T-helper 2 cell treated with Interferon-gamma antibody and Interleukin-4, amounts not matched to agents 100 ng/mL and 5 ng/mL, for 36 hours (primary cell): Measurements from ENCODE around the gene MDFIC. TPM values are rescaled to one million over a fixed set of nuclear protein-coding genes. Genes with fewer than 3 reads are reported as not detected.

Experiments used
- intact Hi-C: fragments of 100-400 bp; cut with micrococcal nuclease; formaldehyde crosslinking; loops from one replicate; pipeline ENCODE4 v1.15.1; 2023
- total RNA-seq: library from RNA; stranded (reverse); gene quantifications from 2 replicates; pipeline ENCODE4 v1.2.3, GENCODE V29; 2022

Gene MDFIC
- total RNA-seq, 1 donor from 2014 or later = 90.1 TPM

DNA sequence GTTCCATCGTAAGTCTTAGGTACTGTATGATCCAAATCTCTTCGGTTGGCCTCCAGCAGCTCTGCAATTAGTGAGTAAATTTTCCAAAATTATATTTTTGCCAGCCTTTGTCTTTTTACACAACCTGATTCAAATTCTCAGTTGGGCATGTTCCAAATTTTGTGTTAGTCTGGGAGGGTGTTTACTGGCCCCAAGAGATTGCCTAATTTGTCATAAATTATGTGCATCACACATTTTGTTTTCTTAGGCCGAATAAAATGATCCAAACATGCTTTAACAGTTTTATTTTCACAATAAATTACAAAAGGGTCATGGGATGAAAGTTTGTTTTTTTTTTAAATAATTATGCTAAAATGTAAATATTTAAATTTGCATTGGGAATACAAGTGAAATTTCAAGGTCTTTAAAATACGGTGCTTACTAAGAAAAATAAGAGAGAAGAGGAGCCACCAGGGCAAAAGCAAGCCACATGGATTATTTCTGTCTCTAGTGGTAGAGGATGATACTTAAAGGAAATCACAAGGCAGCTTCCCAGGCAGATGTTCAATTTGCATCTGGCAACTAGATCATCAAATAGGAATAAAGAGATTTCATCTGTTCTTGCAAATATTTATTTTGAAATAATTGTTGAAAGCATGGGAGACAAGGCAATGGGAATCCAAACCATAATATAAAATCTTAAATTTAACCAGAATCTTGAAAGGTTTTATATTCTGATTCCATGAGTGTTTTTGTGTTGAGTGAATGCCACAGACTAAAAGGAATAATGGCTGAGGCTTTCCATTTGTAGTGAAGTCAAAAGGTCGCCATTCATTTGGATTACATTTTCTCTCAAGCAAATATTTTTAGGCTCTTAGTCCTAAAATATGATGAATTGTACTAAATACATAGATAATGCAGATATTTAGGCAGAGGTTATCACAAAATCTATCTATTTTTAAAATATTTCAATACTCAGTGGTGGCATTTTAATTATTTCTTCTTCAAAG, 111.1 kb downstream of the MDFIC start:
- intact Hi-C loops = no loop called here

DNA sequence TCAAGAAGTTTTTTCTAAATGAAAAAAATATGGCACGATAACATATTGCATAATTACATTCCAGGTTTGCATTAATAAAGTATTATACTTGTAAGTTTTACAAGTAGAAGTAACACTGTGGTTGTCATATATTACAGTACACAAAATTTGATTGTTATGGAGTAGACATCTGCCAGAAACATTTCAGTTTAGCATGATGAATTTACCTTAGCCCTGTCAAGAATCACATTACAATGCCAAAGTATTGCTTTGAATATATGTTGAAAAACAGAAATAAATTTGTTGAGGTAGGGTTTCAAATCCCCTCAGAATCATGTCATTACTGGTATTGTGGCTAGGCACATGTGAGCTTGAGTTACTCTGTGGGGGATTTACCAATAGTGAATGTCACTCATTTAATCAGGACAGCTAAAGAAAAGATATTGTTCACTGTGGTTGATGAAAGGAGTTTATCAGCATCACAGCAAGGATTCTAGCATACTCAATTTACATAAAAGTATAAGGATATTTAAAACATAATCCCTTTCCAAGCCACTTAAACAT, 112.1 kb downstream of the MDFIC start:
- intact Hi-C loops = no loop called here

DNA sequence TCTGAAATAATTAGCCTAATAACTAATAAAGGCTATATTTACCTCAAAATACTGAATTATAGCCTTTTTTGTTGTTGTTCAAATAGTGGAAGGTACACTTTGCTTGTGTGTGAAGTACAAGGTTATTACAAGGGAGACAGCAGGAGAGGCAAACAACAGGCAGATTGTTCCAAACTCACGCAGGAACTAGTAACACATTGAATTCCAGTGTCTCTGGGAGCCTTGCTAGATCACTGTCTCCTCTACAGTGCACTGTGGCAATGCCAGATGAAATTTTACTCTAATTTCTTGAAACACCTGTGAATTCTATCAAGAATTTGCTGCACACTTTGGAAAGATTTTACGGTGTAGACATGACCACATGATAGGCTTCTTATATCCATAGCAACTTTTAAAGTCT, 112.6 kb downstream of the MDFIC start:
- intact Hi-C loops = no loop called here

DNA sequence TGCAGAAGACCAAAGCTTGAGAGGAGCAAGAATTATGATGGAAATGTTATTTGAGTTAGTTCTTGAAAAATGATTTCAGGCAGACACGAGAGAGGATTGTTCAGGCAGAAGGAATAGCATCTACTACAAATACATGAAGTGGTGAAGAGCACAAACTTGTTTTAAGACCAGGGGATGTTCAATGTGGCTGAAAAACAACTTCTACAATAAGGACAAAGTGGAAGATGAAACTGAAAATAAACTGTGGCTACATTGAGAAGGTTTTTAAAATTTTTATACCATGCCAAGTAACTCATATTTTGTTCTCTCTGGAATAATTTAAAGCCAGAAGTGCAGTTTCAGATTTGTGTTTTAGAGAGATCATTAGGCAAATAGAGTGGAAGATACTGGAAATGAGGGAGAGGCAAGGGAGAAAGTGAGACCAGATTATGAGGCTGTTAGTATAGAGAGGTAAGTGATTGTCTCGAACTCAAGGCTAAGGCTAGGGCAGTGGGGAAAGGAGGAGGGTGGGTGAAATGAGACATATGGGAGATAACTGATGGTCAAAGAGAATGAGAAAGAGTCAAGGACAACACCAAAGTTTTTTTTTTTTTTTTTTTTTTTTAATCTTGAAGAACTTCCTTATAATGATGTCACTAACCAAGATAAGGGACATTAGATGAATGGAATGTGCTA, 115.4 kb downstream of the MDFIC start:
- intact Hi-C loops = no loop called here

DNA sequence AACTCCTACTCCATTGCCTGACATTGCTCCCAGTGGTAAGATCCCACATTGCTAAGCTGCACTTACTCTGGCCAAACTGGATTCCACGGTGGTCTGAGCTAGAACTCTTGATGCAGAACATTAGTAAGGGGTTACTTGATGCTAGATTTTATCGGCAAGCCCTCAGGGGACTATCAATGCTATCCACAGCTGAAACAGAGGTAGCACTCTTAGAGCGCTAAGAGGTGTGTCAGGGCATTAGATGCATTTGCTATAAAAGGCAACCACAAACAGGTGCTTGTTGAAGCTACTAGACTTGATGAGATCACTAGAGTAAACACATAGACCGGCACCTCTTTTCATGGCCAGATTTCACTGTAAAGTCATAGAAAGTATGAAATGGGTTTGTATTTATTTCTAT, 116.3 kb downstream of the MDFIC start:
- intact Hi-C loops = no loop called here

DNA sequence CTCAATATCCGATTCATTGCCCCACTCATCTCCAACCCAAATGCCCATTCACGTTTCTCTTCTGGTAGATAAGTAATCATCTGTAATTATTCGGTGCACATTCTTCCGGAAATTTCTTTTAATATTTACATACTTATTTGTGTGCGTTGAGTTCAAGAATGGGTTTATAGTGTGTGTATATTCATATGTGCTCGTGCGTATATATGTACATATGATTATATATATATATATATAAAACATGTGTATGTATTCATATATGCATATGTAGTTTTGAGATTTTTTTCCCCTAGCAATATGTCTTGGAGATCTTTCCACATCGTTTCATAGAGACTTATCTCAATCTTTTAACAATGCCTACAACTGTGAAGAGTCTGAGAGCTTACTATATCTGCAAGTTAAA, 118.2 kb downstream of the MDFIC start:
- intact Hi-C loops = no loop called here

DNA sequence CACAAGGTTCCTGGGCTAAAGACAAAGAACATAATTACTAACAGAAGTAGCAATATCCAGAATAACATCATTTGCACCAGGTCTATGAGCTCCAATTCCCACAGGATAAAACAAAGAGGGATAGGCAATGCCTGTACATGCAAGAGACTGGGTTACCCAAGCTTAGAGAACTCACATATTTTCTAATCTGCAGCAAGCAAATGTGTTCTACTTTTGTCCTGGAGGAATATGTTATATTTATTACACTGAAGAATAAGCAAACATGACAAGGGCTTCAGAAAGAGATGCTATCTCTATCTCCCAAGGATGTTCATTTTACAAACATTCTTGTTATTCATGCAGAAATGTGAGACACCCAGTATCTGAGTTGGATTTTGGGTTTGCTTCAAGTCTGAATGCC, 118.6 kb downstream of the MDFIC start:
- intact Hi-C loops = no loop called here

DNA sequence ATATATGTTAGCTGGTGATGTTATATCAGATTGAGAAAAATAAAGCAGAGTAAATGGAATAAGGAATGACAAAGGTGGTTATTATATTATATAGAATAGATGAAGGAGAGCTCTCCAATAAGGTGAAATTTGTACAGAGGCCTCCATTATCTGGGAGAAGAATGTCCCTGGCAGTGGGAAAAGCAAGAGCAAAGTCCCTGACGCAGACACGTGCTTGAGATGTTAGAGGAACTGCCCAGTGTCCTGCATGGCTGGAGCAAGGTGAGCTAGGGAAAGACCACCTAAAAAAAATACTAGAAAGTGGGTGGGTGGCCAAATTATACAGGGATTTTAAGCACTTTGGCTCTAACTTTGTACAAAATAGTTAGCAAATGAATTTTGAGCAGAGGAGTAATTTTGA, 120.7 kb downstream of the MDFIC start:
- intact Hi-C loops = no loop called here

DNA sequence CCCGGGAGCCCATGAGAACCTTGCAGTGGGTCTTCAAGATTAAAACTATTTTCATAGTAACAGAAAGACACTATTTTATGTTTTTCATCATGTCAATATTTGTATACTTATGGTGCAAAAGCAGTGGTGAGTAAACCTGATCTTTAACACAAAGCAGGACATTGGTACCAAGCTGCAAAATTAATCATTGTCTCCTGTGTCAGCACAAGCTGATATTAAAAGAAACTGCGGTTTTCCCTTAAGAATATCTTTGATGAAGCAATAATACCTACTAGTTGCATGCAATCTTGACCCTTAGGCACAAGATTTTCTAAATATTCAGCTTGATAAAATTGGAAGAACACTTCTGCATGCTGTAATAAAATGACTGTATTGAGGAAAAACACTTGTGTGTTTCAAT, 121.7 kb downstream of the MDFIC start:
- intact Hi-C loops = no loop called here

DNA sequence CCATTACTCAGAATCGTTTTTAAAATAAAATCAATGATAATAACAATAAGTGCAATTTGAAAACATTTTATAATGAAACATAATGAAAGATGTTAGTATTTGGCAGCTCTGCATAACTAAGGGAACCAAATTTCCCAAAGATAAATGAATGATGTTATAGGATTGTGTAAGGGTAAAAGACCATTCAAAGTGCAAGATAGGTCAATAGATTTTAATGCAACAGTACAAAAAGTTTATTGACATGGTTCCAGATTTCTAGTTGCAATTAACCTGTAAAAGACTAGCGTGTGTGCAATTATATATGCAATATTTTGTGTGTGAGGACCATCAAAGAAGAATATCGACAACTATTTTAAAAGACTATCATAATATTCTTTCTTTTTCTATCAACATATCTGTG, 122.3 kb downstream of the MDFIC start:
- intact Hi-C loops = no loop called here

DNA sequence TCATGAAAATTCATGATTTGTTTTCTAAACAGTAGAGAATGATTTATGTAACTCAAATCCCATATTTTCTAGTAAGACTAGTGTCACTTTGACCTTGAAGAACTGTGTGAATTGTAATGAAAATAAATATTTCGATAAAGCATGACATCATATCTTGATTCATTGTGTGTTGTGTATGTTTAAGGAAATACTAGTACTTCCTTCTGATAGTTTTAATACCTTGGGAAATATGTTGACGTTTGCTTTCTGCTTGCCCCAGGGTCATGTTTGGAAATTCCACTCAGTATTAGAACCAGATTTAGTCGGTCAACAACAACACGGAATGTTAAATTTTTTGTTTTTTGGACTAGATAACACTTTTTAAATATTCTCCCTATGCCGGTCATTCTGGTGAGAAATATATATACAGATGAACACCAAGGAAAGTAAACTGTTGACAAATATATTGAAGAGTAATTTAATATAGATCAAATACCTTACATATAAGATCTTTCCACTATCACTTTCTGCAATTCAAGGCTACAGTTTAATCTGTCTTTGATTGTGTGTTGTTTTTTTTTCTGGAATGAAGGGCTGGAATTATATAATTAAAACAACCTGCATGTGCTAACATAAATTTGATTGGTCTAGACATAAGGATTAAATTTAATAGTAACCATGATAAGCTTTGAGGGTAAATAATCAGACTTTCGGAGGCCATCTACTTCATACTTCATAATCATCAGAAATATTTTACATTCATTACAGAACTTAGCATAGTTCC, 126.2 kb downstream of the MDFIC start:
- intact Hi-C loops = no loop called here

DNA sequence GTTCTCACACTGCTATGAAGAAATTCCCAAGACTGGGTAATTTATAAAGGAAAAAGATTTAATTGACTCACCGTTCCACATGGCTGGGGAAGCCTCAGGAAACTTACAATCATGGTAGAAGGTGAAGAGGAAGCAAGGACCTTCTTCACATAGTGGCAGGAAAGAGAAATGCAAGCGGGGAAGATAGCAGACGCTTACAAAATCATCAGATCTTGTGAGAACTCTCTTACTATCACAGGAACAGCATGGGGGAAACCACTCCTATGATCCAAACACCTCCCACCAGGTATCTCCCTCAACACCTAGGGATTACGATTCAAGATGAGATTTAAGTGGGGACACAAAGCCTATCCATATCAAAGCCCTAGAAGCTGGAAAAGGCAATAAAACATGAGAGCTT, 130.8 kb downstream of the MDFIC start:
- intact Hi-C loops = no loop called here

DNA sequence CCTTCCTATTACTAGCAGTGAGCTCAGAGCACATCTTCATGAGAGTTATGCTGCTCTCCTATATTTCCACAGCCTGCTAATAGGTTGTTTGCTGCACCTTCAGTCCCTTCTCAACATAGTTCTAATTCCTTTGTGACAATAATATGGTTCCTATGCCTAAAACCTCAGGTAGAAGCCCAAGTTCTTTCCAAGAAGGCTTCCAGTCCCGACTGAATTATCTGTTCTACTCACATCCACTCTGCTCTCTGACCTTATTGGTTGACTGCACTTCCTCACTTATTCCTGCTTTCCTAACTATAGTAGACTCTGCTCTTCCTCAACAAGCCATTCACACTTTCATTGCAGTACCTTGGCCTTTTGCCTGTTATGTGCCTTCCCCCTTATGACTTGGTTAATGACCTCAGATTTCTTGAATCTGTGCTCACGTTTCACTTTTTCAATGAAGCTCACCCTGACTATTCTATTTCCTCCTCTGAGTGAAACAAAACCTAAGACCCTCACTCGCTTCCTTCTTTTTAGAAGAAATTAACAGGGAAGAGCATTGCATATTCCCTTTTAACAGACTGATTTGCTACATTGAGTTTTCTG, 132.7 kb downstream of the MDFIC start:
- intact Hi-C loops = no loop called here

DNA sequence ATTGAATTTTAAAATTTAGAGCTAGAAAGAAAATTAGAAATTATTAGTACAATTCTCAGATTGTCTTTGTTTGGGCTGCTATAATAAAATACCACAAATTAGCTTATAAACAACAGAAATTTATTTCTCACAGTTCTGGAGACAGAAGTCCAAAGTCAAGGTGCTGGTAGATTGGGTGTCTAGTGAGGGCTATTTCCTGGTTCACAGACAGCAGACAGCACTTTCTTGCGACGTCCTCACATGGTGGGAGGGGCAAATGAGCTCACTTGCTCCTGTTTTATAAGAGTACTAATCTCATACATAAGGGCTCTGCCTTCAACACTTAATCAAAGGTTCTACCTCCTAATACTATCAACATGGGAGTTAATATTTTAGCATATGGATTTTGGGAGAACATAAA, 134.1 kb downstream of the MDFIC start:
- intact Hi-C loops = no loop called here

DNA sequence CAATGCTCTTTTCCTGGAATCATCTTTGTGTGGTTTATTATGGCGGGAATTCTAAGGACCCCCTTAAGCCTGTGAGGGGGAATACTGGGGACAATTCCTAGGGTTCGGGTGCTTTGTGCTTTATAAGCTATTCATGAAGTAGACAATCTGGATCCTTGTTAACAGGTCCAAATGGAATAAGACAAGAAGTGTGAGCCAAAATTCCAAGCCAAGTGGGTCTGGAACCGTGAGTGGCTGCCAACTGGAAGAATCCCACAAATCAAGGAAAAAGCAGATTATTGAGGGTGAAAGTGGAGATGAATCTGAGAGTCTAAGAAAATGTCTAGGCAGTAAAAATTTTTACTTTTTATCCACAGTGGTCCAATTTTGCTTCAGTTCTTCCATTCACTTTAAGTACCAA, 136.8 kb downstream of the MDFIC start:
- intact Hi-C loops = no loop called here

DNA sequence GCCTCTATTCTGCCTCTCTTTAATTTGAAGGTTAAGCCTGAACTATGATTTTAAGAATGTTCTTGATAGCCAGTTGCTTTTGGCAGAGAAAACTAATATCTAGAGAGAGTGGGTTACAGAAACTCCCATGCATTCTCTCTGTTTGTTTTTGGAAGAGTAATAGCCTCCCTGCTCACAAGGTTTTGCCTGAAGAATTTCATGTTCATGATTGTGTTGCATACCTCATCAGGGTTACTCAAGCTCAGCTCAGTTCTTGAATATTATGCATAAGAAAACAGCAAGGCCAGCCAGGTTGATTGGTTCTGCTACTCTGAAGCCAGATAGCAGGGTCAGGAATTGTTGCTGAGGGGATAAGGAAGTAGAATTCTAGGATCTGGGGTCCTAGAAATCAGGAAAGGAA, 137.4 kb downstream of the MDFIC start:
- intact Hi-C loops = no loop called here

DNA sequence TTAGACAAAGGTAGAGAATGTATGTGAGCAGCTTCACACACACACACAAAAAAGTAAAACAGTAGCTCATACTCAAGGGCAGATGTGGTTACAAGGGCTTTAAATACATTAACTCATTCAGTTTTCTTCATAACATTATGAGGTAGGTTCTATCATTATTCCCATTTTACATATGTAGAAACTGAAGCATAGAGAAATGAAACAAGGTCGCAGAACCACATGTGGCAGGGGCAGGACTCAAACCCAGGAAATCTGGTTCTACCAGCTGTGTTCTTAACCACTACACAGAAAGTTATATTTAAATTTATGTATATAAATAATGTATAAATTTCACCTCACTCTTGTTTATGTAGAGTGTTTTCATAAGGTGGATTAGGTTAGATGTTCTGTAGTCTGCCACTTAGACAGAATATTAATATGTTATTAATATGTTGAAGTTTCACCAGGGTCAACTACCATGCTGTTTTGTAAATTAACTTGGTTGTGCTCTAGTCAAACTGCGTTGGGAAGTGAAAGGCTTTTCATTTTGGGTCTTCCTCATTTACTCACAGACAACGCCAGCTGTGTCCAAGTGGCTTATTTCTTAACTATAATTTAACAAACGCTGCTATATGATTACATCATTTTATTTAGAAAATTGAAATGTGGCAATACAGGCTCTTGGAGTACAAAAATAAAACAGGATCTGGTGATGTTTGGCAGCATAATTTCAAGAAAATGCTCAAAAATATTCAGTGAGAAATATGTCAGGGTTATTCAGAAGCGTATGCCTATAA, 138.4 kb downstream of the MDFIC start:
- intact Hi-C loops = no loop called here

DNA sequence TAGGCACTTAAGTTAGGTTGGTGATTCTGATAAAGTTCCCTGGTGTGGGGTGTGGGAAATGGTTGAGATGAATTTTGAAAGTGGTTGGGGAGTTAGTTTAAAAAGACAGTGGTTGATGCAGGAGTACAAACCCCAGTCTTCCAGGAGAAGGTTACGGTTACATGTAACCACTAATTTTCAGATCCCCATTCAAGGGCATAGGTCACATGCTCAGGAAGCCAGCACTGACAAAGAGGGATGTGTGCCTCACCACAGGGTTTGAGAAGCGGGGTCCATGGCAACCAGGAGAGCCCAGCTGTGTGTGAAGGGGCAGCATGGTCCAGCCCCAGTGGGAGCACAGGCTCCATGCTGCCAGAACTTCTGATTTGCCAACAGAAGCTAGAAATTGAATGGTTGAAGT, 144.2 kb downstream of the MDFIC start:
- intact Hi-C loops = no loop called here

DNA sequence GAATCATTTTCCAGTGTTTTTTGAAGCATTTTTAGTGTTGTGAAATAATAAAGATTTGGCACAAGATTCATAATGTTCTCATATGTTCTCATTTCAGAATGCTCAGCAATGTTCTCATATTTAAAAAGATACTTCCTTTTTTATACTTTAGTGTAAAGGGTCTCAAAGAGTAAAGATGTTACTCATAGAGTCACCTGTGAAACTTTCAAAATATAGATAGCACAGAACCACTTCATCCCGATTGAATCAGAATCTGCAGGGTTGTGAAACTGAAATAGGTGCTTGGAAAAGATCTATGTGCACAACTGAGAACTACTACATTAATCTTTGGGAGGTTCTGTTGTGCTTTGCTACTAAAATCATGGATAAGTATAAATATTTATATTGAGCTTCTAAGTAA, 144.7 kb downstream of the MDFIC start:
- intact Hi-C loops = no loop called here

DNA sequence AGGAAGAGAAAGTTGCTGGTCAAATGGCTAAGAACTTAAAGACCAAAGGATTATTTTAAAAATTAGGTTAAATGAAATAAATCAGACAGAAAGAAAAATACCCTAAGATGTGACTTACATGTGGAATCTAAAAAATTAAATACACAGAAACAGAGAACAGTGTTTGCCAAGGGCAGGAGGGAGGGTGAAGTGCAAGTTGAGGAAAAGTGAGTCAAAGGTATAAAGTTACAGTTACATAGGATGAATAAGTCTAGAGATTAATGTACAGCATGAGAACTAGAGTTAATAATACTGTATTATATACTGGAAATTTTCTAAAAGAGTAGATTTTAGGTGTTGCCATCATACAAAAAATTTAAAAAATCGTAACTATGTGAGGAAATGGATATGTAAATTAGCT, 146.3 kb downstream of the MDFIC start:
- intact Hi-C loops = no loop called here
